Measurements from ENCODE around the gene GJE1.

- TF ChIP-seq, protein P1, sequence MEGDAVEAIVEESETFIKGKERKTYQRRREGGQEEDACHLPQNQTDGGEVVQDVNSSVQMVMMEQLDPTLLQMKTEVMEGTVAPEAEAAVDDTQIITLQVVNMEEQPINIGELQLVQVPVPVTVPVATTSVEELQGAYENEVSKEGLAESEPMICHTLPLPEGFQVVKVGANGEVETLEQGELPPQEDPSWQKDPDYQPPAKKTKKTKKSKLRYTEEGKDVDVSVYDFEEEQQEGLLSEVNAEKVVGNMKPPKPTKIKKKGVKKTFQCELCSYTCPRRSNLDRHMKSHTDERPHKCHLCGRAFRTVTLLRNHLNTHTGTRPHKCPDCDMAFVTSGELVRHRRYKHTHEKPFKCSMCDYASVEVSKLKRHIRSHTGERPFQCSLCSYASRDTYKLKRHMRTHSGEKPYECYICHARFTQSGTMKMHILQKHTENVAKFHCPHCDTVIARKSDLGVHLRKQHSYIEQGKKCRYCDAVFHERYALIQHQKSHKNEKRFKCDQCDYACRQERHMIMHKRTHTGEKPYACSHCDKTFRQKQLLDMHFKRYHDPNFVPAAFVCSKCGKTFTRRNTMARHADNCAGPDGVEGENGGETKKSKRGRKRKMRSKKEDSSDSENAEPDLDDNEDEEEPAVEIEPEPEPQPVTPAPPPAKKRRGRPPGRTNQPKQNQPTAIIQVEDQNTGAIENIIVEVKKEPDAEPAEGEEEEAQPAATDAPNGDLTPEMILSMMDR (IDR thresholded peaks at IDR 0.05; ENCODE audit: low read depth, low read length) = no peak
- TF ChIP-seq POLR2A (IDR thresholded peaks at IDR 0.05; ENCODE audit: extremely low read depth, insufficient read length) (no peak), MYC (IDR thresholded peaks at IDR 0.05; ENCODE audit: low read depth, low read length) (no peak)
- TF ChIP-seq, protein P2, sequence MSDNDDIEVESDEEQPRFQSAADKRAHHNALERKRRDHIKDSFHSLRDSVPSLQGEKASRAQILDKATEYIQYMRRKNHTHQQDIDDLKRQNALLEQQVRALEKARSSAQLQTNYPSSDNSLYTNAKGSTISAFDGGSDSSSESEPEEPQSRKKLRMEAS (IDR thresholded peaks at IDR 0.05; ENCODE audit: low read depth, low read length) = no peak
These were observed 49.3 kb downstream of the GJE1 start for GRCh38 chr6:142182004-142182403.
